HG03571 (cell line): ENCODE results near the gene SUN1.
"Not testable (repeated sequence)": the region's sequence is repeated elsewhere in the genome, so short reads cannot be mapped to it uniquely, and the experiment has no call there.

Experiments used
- ATAC-seq: cut with Tn5 transposase; IDR thresholded peaks from one replicate; pipeline ENCODE4 v1.9.1; 2021; ENCODE audit not compliant: unreplicated experiment

Gene SUN1

GRCh38 chr7:833601-834258 is 1.5 kb downstream of the SUN1 start:
- no peak for ATAC-seq

- ATAC-seq = no peak
Measured at GRCh38 chr7:834277-834676, 2.0 kb downstream of the SUN1 start.

GRCh38 chr7:835021-835420 is 2.7 kb downstream of the SUN1 start:
- no peak for ATAC-seq

- no peak for ATAC-seq
Measured at GRCh38 chr7:835485-836401, 3.5 kb downstream of the SUN1 start.

GRCh38 chr7:836429-836828 is 4.2 kb downstream of the SUN1 start:
- ATAC-seq = no peak

GRCh38 chr7:837001-837400 is 4.7 kb downstream of the SUN1 start:
- no peak for ATAC-seq

- no peak for ATAC-seq
Measured at GRCh38 chr7:840001-840600, 7.8 kb downstream of the SUN1 start.

GRCh38 chr7:841943-842342 is 9.7 kb downstream of the SUN1 start:
- ATAC-seq = no peak

GRCh38 chr7:842431-843031 is 10.3 kb downstream of the SUN1 start:
- no peak for ATAC-seq

- ATAC-seq = no peak
Measured at GRCh38 chr7:843230-843629, 11.0 kb downstream of the SUN1 start.

GRCh38 chr7:844043-844442 is 11.8 kb downstream of the SUN1 start:
- no peak for ATAC-seq

- no peak for ATAC-seq
Measured at GRCh38 chr7:844514-844913, 12.2 kb downstream of the SUN1 start.

GRCh38 chr7:845091-845490 is 12.8 kb downstream of the SUN1 start:
- no peak for ATAC-seq

GRCh38 chr7:845731-846130 is 13.5 kb downstream of the SUN1 start:
- ATAC-seq = no peak

- not testable (repeated sequence) for ATAC-seq
Measured at GRCh38 chr7:846958-847650, 14.8 kb downstream of the SUN1 start.

GRCh38 chr7:847728-848127 is 15.5 kb downstream of the SUN1 start:
- not testable (repeated sequence) for ATAC-seq

- no peak for ATAC-seq
Measured at GRCh38 chr7:849145-849544, 16.9 kb downstream of the SUN1 start.

GRCh38 chr7:849781-850180 is 17.5 kb downstream of the SUN1 start:
- no peak for ATAC-seq

GRCh38 chr7:851204-851603 is 18.9 kb downstream of the SUN1 start:
- ATAC-seq = no peak

- no peak for ATAC-seq
Measured at GRCh38 chr7:853366-854117, 21.3 kb downstream of the SUN1 start.
